ENCODE data around the gene RSPH4A. TPM values are rescaled to one million over a fixed set of nuclear protein-coding genes. Genes with fewer than 3 reads are reported as not detected.

RSPH4A gene
- total and polyA plus RNA-seq, 12 donors = 0.11 to 0.55 (median 0.22) TPM; not detected in 2

DNA sequence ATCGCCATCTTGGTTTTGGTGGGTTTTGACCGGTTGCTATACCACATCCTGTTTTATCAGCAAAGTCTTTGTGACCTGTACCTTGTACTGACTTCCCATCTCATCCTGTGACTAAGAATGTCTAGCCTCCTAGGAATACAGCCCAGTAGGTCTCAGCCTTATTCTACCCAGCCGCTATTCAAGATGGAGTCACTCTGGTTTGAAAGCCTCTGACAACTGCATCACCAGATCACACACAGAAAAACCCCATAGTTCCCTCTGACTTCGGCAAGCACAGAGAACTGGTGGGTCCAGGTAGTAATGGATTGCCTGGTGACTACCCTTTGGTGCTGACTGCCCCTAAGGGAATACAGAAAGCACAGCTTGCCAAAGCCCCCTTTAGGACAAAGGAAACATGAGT lies 10.3 kb upstream of the RSPH4A start:
- 96 to 98% methylated on average over 4 of the region's 4 CpGs for WGBS, 2 donors
- TF ChIP-seq, protein P1, sequence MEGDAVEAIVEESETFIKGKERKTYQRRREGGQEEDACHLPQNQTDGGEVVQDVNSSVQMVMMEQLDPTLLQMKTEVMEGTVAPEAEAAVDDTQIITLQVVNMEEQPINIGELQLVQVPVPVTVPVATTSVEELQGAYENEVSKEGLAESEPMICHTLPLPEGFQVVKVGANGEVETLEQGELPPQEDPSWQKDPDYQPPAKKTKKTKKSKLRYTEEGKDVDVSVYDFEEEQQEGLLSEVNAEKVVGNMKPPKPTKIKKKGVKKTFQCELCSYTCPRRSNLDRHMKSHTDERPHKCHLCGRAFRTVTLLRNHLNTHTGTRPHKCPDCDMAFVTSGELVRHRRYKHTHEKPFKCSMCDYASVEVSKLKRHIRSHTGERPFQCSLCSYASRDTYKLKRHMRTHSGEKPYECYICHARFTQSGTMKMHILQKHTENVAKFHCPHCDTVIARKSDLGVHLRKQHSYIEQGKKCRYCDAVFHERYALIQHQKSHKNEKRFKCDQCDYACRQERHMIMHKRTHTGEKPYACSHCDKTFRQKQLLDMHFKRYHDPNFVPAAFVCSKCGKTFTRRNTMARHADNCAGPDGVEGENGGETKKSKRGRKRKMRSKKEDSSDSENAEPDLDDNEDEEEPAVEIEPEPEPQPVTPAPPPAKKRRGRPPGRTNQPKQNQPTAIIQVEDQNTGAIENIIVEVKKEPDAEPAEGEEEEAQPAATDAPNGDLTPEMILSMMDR (IDR thresholded peaks at IDR 0.05) = no peak
- DNase-seq (no peak), ATAC-seq (no peak)
- Histone ChIP-seq H3K4me3 (no peak overlapping the region), H3K27me3 (no peaks in the 10 kb centered on the region), H3K27ac (no peak overlapping the region), H3K36me3 (peaks cover 0 to 54% (median 8%) of the 10 kb centered on the region in 9 donors), H3K4me1 (no peaks in the 10 kb centered on the region), H3K9me3 (peaks cover 0 to 5% (median 0%) of the 10 kb centered on the region in 11 donors)
- intact Hi-C loops (cut with DNase I) = no loop called here

DNA sequence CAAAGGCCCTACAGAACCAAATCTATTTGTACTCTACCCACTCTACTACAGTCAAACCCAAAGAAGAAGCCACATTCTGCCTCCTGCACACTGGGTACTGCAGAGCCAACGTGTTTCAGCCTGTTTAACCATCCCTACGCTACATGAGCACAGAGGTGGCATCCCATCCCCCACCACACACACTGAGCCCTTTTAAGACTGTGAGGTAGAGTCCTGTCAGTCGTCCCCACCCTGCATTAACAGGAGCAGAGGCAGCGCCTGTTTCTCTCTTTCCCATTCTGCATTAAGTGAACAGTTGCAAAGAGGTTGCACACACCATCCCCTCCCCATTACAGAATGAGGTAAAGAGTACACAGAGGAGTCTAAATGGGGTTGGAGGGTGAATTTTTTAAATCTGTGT lies 5.2 kb upstream of the RSPH4A start:
- DNase-seq = no peak
- H3K27me3 ChIP-seq = no peaks in the 10 kb centered on the region
- H3K9me3 ChIP-seq = no peaks in the 10 kb centered on the region
- intact Hi-C loops (cut with DNase I) = no loop called here
- H3K4me3 ChIP-seq = no peak overlapping the region
- TF ChIP-seq, protein P1 (IDR thresholded peaks at IDR 0.05) = no peak
- 62 to 63% methylated on average over 4 of the region's 4 CpGs for WGBS, 2 donors
- H3K27ac ChIP-seq = no peak overlapping the region
- H3K36me3 ChIP-seq = peaks cover 0 to 6% (median 0%) of the 10 kb centered on the region in 9 donors
- no peak for ATAC-seq
- peaks cover 0 to 6% (median 0%) of the 10 kb centered on the region in 9 donors for H3K4me1 ChIP-seq

DNA sequence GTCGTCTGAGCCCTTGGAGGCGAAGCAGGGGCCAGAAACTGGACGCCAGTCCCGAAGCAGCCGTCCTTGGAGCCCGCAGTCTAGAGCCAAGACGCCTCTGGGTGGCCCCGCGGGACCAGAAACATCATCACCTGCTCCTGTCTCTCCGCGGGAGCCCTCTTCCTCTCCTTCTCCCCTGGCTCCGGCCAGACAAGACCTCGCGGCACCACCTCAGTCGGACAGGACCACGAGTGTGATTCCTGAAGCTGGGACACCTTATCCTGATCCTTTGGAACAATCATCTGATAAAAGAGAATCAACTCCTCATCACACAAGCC lies 416 bp downstream of the RSPH4A start:
- DNase-seq = peak in 1 of 2 donors; percentile 15
- H3K4me3 ChIP-seq = peak overlapping the region; percentile 5 to 68 (median 56)

DNA sequence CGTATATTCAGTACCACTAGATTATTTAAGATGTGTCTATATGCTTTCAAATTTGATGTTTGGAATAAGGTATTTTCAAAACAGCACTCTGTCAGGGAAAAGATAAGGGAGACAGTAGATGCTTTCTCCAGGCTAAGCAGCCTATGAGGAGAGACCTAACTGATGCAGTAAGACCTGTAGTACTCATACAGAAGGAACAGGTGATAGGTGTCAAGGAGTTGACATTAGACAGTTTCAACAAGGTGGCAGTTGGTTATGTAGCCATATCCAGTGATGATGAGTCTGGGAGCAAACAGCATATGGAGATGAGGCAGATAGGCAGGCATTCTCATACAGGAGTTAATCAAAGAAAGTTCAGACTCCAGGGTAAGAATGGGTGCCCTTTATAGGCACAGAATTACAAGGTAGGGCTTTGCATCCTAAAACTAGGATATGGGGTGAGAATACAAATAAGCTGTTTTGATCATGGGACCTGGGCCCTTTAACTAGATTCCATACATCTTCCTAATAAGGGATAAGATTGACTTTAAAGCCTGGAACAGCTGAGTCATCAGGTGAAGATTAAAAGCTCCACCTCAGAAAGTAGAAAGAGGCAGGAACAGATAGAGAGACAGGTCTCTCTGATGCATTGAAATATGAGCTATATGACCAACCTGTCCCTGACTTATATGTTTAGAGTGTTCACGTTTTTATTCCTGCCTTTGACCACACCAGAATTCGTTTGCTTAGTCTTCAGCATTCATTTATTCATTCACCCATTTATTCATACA lies 7.9 kb downstream of the RSPH4A start:
- Histone ChIP-seq H3K27me3 (no peaks in the 10 kb centered on the region), H3K27ac (no peak overlapping the region), H3K4me3 (no peak overlapping the region), H3K36me3 (no peaks in the 10 kb centered on the region), H3K9me3 (no peaks in the 10 kb centered on the region), H3K4me1 (no peaks in the 10 kb centered on the region)
- intact Hi-C loops (cut with DNase I) = no loop called here
- WGBS, 2 donors = 69 to 74% methylated on average over 3 of the region's 3 CpGs
- TF ChIP-seq, protein P1 (IDR thresholded peaks at IDR 0.05) = no peak
- no peak for ATAC-seq
- DNase-seq = no peak

More for the DNA sequence above, 416 bp downstream of the RSPH4A start:
- intact Hi-C loops (cut with DNase I) = loop anchor here in 1 of 10 donors (2.0 kb wide), 1 partner anchor 44 kb away; no protein-coding TSS in a partner anchor
- H3K4me1 ChIP-seq = peaks cover 0 to 11% (median 7%) of the 10 kb centered on the region in 9 donors
- peak in 7 of 8 donors; percentile 14 to 56 (median 31) for ATAC-seq
- 1% methylated on average over 16 of the region's 16 CpGs for WGBS, 2 donors
- H3K9me3 ChIP-seq = no peaks in the 10 kb centered on the region
- peaks cover 0 to 5% (median 0%) of the 10 kb centered on the region in 7 donors for H3K27me3 ChIP-seq
- TF ChIP-seq, protein P1 (IDR thresholded peaks at IDR 0.05) = no peak
- no peaks in the 10 kb centered on the region for H3K36me3 ChIP-seq
- H3K27ac ChIP-seq = no peak overlapping the region

Data from heart right ventricle (tissue), 16 donors.